WTC11 (cell line): Measurements from ENCODE around the gene UQCC3. TPM values are rescaled to one million over a fixed set of nuclear protein-coding genes. Genes with fewer than 3 reads are reported as not detected.

ENCODE experiments used
- ATAC-seq: fragments of 200-7000 bp; cut with Tn5 transposase; 2 replicates; pipeline ENCODE4 v1.10.0; 2021; ENCODE audit warnings: mild to moderate bottlenecking, moderate library complexity
- CTCF ChIA-PET: fragments of 300-600 bp; sonication (Branson Sonifier 250); formaldehyde crosslinking; loops from one replicate; lab custom pipeline; 2021; ENCODE audit warnings: antibody characterized with exemption; lab: Charles Lee
- POLR2A ChIA-PET: fragments of 350-600 bp; sonication (Branson Sonifier 250); formaldehyde crosslinking; loops from one replicate; lab custom pipeline; 2021; ENCODE audit warnings: antibody characterized with exemption; lab: Charles Lee
- DNase-seq: peaks from one replicate; pipeline ENCODE4 v3.0.0; 2021; ENCODE audit warnings: low spot score
- H3K27ac Mint-ChIP-seq: 2 replicates; pipeline ENCODE4 v1.8.0; 2021; ENCODE audit warnings: mixed read lengths
- H3K27me3 Mint-ChIP-seq: 2 replicates; pipeline ENCODE4 v1.8.0; 2021; ENCODE audit warnings: low read depth, mild to moderate bottlenecking, moderate library complexity, mixed read lengths
- H3K36me3 Mint-ChIP-seq: 2 replicates; pipeline ENCODE4 v1.8.0; 2021; ENCODE audit warnings: mixed read lengths
- H3K4me1 Mint-ChIP-seq: 2 replicates; pipeline ENCODE4 v1.8.0; 2022; ENCODE audit warnings: mixed read lengths
- H3K4me3 Mint-ChIP-seq: 2 replicates; pipeline ENCODE4 v1.8.0; 2021; ENCODE audit warnings: mild to moderate bottlenecking, moderate library complexity, mixed read lengths
- H3K9me3 Mint-ChIP-seq: 2 replicates; pipeline ENCODE4 v1.8.0; 2021; ENCODE audit warnings: mixed read lengths
- AR ChIP-seq: fragments of 250-450 bp; sonication (Bioruptor Pico); IDR thresholded peaks from 2 replicates; pipeline ENCODE4 v1.9.0; 2021; ENCODE audit warnings: mild to moderate bottlenecking
- CREB1 ChIP-seq: sonication (generic); formaldehyde crosslinking; IDR thresholded peaks from 2 replicates; pipeline ENCODE4 v1.8.0; 2023; ENCODE audit warnings: mild to moderate bottlenecking, missing genetic modification reagents
- CREM ChIP-seq: sonication (generic); formaldehyde crosslinking; IDR thresholded peaks from 2 replicates; pipeline ENCODE4 v1.8.1; 2022; ENCODE audit warnings: mild to moderate bottlenecking, missing genetic modification reagents, moderate library complexity
- ELF4 ChIP-seq: sonication (generic); formaldehyde crosslinking; IDR thresholded peaks from 2 replicates; pipeline ENCODE4 v1.8.1; 2022; ENCODE audit warnings: low read depth, mild to moderate bottlenecking, moderate library complexity, missing genetic modification reagents
- EMX1 ChIP-seq: fragments of 250-450 bp; sonication (Bioruptor Pico); IDR thresholded peaks from 2 replicates; pipeline ENCODE4 v1.8.0; 2021; ENCODE audit warnings: mild to moderate bottlenecking
- FOXK1 ChIP-seq: sonication (generic); formaldehyde crosslinking; IDR thresholded peaks from 2 replicates; pipeline ENCODE4 v1.8.0; 2022; ENCODE audit warnings: mild to moderate bottlenecking, moderate library complexity, missing genetic modification reagents
- HMGA2 ChIP-seq: fragments of 250-450 bp; sonication (Bioruptor Pico); IDR thresholded peaks from 2 replicates; pipeline ENCODE4 v1.4.0; 2021; ENCODE audit warnings: mild to moderate bottlenecking, moderate library complexity
- HMGXB4 ChIP-seq: sonication (generic); formaldehyde crosslinking; IDR thresholded peaks from 2 replicates; pipeline ENCODE4 v1.8.1; 2023; ENCODE audit warnings: mild to moderate bottlenecking, moderate library complexity, missing genetic modification reagents
- MAX ChIP-seq: sonication (generic); formaldehyde crosslinking; IDR thresholded peaks from 2 replicates; pipeline ENCODE4 v1.8.0; 2022; ENCODE audit warnings: mild to moderate bottlenecking, missing genetic modification reagents
- MXD4 ChIP-seq: fragments of 250-450 bp; sonication (Bioruptor Pico); IDR thresholded peaks from 2 replicates; pipeline ENCODE4 v1.8.0; 2021; ENCODE audit warnings: mild to moderate bottlenecking, moderate library complexity, borderline replicate concordance
- NFATC4 ChIP-seq: fragments of 250-450 bp; sonication (Bioruptor Pico); IDR thresholded peaks from 2 replicates; pipeline ENCODE4 v1.9.0; 2021; ENCODE audit warnings: mild to moderate bottlenecking
- PRDM15 ChIP-seq: sonication (generic); formaldehyde crosslinking; IDR thresholded peaks from 2 replicates; pipeline ENCODE4 v1.8.0; 2022; ENCODE audit warnings: missing genetic modification reagents
- RELA ChIP-seq: sonication (generic); formaldehyde crosslinking; IDR thresholded peaks from 2 replicates; pipeline ENCODE4 v1.8.1; 2022; ENCODE audit warnings: missing genetic modification reagents, mild to moderate bottlenecking, borderline replicate concordance
- TCF7 ChIP-seq: sonication (generic); formaldehyde crosslinking; IDR thresholded peaks from 2 replicates; pipeline ENCODE4 v1.8.0; 2022; ENCODE audit warnings: mild to moderate bottlenecking, low read depth, missing genetic modification reagents, moderate library complexity
- ZNF121 ChIP-seq: sonication (generic); formaldehyde crosslinking; IDR thresholded peaks from 2 replicates; pipeline ENCODE4 v1.8.0; 2023; ENCODE audit warnings: missing genetic modification reagents
- ZNF425 ChIP-seq: fragments of 250-450 bp; sonication (Bioruptor Pico); conservative IDR thresholded peaks from 2 replicates; pipeline ENCODE4 v1.9.0; 2021; ENCODE audit warnings: mild to moderate bottlenecking
- ZNF532 ChIP-seq: fragments of 250-450 bp; sonication (Bioruptor Pico); IDR thresholded peaks from 2 replicates; pipeline ENCODE4 v1.9.0; 2021; ENCODE audit warnings: mild to moderate bottlenecking, borderline replicate concordance
- total RNA-seq: library from RNA; stranded (reverse); gene quantifications from 3 replicates; pipeline ENCODE4 v1.2.3, GENCODE V29; 2021

Gene UQCC3
- total RNA-seq, 1 experiment from 2014 or later, result 18.1 TPM

- Mint-ChIP-seq H3K9me3 (no peaks in the 10 kb centered on the region), H3K36me3 (peaks cover 38% of the 10 kb centered on the region), H3K27me3 (no peaks in the 10 kb centered on the region; the same call in 1 of the 2 replicates), H3K27ac (peak overlapping the region; percentile 100), H3K4me3 (peak overlapping the region; percentile 92), H3K4me1 (peaks cover 49% of the 10 kb centered on the region)
- ChIA-PET POLR2A (interaction anchor here (0.6 to 6.0 kb wide), 10 partner anchors 17 to 322 kb away, joined by 3 to 35 read pairs (median 8); partner anchors contain the start of genes C11orf98, CSKMT, EEF1G and HNRNPUL2), CTCF (interaction anchor here (0.5 to 4.0 kb wide), 11 partner anchors 13 to 285 kb away, joined by 3 to 24 read pairs (median 4); partner anchors contain the start of genes C11orf98, CSKMT, HNRNPUL2 and STX5)
- peak; percentile 65 for TF ChIP-seq PRDM15 (CRISPR knock-in tag)
- peak; percentile 10; the same call in 1 of the 2 replicates for TF ChIP-seq MAX
- 0 out of 2 replicates have a peak, but pooled peaks have one; percentile 26 for TF ChIP-seq HMGXB4 (CRISPR knock-in tag)
- no peak for TF ChIP-seq MXD4 (CRISPR knock-in tag)
- peak; percentile 14; the same call in 1 of the 2 replicates for TF ChIP-seq CREB1 (CRISPR knock-in tag)
- TF ChIP-seq AR (CRISPR knock-in tag), result 0 out of 2 replicates have a peak, but pooled peaks have one; percentile 6
- TF ChIP-seq TCF7 (CRISPR knock-in tag), result no peak
- ATAC-seq, result no peak
- DNase-seq, result no peak
These were observed 38.5 kb downstream of the UQCC3 start for GRCh38 chr11:62710001-62710345.

GRCh38 chr11:62712276-62712812 lies 40.9 kb downstream of the UQCC3 start:
- Mint-ChIP-seq H3K9me3 (no peaks in the 10 kb centered on the region), H3K36me3 (peaks cover 60% of the 10 kb centered on the region), H3K4me1 (peaks cover 48% of the 10 kb centered on the region), H3K27me3 (no peaks in the 10 kb centered on the region), H3K27ac (peak overlapping the region; percentile 23; the same call in 1 of the 2 replicates), H3K4me3 (no peak overlapping the region)
- no peak for ATAC-seq
- no peak for DNase-seq
- POLR2A ChIA-PET, result no interaction called here
- CTCF ChIA-PET, result no interaction called here
- no peak for TF ChIP-seq HMGA2 (CRISPR knock-in tag)
- no peak for TF ChIP-seq ZNF121
- no peak for TF ChIP-seq NFATC4 (CRISPR knock-in tag)
- TF ChIP-seq RELA (CRISPR knock-in tag), result no peak
- no peak for TF ChIP-seq ELF4 (CRISPR knock-in tag)
- no peak for TF ChIP-seq FOXK1 (CRISPR knock-in tag)
- TF ChIP-seq ZNF425 (CRISPR knock-in tag), result no peak
- no peak for TF ChIP-seq ZNF532
- TF ChIP-seq CREM, result no peak
- TF ChIP-seq EMX1 (CRISPR knock-in tag), result no peak
